Stimulated activated CD4-positive, alpha-beta T cell treated with anti-CD3 and anti-CD28 coated beads, Interleukin-1b, Interleukin-23, amount 100 ng/mL, for 4 hours (primary cell): ENCODE results near the gene SLC29A3.

Experiments used
- DNase-seq, 2 donors: peaks; one replicate each; pipeline ENCODE4 v3.0.0-alpha.2; 2020; ENCODE audit warnings: low read depth in 2 of 2

Gene SLC29A3

DNA sequence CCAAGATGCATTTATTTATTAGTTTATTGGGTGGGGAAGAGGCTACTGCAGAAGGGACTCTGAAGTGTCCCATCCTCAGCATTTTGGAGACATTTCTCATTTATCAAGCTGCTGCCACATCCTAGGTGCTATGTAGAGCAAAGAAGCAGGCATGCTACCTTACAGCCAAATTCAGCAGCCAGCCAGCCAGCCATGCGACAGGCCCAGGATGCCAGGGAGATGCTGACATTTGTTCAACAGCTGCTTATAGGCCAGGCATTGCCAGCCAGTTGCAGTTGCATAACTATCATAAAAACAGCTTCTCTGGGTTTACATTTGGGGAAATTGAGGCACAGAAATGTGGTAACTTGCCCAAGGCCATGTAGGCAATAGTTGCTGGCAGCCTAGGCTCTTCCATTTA is 2.3 kb downstream of the SLC29A3 start:
- no peak for DNase-seq

DNA sequence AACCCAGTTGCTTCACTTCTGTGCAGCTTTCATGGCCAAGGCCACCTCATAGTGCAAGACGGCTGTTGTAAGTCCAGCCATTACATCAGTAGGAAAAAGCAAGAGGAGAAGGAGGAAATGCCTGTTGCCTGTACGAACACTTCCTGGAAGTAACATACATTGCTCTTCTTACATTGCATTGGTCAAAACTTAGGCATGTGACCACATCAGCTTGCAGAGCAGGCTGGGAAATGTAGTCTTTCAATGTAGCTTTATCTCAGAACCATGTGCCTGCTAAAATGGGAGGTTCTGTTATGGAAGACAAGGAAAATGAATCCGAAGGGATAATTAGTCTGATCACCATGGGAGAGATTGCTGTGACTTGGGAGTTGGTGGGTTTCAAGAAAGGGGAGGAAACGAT is 4.3 kb downstream of the SLC29A3 start:
- no peak for DNase-seq

DNA sequence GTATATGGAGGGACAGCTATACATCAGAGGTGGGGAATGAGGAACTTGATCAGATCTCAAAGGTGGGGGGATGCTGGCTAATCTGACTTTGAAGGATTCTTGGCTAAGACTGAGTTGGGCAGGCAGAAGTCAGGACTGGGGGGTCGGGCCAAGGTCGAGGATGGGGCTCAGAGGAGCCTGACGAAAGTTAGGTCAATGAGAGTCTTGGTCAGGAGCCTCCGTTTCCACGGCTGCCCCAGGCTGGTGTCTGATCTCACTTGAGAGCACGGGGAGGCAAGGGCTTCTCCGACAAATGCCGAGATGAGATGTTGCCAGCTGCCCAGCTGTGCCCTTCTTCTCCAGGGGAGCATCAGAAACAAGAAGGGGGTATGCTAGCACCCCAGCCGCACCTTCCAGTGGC is 5.7 kb downstream of the SLC29A3 start:
- no peak for DNase-seq

DNA sequence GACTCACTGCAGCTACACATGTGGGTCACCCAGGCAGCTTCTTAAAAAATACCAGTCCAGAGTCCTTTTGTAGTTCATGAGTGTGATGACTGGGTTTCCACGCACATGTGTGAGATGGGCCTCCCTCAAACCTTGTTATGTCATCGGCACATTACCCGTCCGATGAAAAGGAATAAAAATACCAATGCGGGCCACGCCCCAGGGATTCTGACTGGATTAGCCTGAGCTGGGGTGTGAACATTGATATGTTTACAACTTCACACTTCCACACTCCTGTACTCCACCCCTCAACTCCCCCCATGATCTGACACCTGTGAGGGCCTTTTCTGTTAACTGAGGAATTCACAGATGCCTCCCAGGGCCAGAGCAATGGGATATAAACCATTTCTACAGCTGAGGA is 6.2 kb downstream of the SLC29A3 start:
- DNase-seq = no peak

DNA sequence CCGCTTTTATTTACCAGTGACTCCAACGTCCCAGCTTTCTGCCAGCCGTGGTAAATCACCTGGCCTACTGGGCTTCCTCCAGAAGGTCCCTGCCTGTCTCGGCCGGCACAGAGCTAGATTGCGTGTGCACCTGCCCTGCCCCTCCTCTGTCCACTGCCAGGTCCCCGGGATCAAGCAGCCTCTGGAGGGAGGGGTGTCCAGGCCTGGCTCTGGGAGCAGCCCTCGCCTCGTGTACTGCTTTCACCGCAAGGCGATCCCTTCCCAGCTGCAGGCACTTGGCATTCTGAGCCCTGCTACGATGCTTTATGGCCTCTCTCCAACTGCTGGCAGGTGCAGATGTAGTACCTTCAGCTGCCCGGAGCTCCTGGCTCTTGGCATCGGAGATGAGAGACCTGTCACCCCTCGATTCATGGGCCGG is 7.4 kb downstream of the SLC29A3 start:
- DNase-seq = no peak

DNA sequence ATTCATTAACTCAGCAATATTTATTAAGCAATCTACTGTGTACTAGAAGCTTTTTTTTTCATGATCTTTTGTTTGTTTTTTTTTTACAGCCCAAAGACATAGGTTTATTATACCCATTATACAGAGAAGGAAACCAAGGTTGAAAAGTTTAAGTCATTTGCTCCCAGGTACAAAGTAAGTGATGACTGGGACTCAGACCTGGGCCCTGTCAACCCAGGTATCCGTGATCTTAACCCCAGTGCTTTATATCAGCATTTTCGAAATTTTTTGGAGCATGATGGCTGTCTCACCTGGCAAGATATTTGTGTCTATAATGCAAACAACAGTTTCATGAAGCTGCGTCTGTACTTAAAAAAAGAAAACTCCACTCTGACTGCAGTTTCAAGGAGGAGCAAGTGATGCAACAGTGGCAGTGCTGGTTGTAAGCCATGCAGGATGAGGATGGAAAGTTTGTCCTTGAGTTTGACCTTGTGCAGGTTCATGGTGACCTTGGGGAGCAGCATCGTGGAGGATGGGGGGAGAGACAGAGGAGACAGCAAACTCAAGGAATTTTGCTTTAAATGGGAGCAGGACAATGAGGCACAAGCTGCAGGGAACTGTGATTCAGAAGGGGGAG is 11.8 kb downstream of the SLC29A3 start:
- DNase-seq = no peak

DNA sequence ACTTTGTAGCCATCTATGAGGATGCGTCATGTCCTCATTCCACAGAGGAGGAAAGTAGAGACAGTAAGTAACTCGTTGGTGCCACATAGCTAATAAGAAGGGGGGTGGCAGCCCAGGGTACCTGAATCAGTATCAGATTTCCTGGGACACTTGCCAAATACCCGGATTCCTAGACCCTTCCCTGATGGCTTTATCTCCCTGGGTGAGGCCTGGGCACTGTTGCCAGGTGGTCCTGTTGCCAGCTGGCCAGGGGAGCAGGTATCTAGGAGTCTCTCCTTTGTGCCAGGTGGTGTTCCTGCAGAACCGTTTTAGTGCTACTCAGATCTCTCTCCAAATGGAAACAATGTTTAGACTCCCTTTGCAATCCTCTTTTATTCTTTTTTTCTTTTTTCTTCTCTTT is 12.7 kb downstream of the SLC29A3 start:
- DNase-seq = no peak

DNA sequence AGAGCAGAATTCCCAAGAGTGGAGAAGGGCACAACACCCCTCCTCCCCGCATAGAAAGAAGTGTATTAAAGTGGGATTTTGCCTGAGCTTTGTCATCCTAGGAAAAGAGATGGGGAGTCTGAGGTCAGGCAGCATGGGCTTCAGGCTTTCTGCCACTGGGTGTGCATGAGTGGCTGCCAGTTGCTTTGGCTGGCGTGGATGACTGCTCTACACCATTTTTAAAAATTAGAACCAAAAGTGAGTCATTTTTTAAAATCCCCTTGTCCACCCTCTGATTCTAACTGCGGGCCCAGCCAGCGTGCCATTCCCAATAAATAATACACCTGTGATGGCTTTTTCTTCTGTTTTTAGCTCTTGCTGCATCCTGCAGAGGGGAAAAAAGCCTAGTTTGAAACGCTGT is 13.4 kb downstream of the SLC29A3 start:
- DNase-seq = no peak

DNA sequence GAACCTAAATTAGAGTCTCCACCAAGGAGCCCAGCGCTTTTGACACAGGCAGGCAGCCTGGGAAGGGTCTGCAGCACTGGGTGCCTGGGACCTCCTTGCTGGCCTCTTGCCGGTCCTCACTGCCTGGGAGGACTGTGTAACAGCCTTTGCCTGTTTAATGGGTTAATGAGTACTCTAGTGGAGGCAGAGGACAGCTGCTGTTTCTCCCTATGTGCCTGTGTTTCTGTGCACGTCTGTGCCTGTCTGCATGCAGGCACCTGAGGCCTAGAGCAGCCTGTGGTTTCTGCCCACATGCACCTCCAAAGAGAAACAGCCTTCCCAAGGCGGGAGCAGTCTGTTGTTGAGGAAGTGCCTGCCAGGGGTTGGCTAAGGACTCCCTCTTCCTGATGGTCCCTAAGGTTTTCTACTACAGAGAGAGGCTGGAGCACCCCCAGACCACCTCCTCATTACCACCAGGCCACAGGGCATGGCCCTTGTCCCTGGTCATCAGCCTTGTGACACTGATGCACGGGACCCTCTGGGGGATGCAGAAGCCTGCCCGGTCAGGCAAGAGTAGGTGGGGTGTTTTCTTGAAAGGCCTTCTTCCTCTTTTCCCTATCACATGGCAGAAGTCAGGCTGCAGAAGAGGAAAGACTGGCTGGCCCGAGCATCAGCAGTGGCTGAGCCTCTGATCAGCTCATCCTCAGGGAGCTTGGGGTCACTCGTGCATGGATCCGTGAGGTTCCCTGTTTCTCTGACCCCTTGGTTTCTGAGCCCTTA is 14.2 kb downstream of the SLC29A3 start:
- DNase-seq = no peak

DNA sequence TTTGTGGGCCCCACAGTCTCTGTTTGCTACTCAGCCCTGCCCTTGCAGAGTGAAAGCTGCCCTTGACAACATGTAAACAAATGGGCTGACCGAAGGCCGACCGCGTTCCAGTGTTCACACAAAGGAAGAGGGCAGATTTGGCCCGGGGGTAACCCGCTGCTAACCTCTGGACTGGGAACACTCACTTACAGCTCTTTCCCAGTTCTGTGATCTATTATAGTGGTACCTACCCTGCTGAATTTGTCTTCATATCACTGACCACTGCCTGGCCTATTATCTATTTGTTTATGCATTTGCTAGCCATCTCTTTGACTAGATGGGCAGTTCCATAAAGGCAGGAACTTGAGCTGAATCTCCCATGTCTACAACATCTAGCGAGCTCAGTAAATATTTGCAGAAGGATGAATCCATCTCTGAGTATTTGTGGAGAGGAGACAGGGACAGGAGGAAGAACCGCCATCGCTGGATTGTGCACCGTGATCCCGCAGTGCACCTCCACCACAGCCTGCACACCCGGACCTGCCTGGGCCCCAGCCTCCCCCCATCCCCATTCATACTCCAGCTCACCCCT is 15.2 kb downstream of the SLC29A3 start:
- DNase-seq = no peak

DNA sequence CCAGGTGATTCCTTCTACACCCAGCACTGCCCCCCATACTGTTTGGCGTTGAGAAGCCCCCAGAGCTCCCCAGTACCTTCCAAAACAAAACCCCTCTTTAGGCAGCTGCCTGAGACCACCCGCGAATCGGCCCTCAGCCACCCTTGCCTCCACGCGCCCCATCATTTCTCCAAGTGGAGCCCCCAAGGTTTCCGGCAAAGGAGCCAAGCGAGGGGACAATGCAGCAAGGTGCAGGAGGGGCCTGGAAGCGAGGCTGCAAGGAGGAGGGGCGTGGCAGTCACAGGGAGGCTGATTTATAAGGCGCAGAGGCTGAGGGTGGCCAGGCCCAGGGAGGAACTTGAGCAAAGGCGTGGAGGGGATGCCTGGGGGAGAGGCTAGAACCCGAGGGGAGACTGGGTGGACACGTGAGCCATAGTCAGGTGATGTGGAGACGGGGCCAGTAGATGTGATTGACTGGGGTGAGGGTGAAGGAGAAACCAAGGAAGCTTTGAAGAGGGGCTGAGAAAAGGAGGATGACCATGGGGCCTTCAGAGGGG is 16.2 kb downstream of the SLC29A3 start:
- DNase-seq = no peak

DNA sequence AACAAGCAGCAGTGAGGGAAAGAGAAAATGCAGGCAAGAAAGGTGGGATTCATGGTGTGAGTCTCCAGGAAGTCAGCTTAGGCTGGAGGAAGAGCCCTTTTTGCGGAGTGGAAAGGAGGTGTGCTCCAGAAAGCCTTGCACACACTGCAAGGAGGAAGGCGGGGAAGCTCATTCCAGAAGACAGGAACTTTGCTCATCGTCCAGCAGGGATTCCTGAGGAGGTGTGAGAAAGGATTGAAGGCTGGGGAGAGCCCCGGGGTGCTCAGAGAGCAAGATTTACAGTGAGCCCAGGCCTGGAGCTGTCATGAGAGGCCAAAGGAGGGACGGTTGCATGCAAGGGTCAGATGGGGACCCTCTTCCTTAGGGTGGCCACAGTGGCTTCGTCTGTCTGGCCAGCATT is 17.6 kb downstream of the SLC29A3 start:
- no peak for DNase-seq

DNA sequence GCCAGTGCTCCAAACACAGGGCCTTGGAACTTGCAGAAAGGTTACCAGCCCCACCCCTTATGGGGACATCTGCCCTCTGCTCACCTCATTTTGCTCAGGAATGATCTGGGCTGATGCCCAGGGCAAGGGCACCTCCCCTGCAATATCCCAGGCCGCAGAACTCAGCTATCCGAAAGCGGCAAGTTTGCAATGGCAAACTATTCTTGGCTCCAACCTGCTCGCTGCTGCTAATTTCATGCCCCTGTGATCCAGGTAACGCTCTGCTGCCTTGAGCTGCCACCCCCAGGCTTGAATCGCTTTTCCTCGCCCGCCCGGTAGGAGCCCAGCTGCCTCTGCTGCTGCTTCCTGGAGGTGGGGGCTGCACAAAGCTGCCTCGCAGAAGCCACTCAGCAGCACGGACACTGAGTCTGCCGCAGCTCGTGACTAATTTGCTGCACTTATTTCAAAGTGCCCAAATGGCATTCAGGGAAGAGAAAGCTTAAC is 18.2 kb downstream of the SLC29A3 start:
- DNase-seq = no peak

DNA sequence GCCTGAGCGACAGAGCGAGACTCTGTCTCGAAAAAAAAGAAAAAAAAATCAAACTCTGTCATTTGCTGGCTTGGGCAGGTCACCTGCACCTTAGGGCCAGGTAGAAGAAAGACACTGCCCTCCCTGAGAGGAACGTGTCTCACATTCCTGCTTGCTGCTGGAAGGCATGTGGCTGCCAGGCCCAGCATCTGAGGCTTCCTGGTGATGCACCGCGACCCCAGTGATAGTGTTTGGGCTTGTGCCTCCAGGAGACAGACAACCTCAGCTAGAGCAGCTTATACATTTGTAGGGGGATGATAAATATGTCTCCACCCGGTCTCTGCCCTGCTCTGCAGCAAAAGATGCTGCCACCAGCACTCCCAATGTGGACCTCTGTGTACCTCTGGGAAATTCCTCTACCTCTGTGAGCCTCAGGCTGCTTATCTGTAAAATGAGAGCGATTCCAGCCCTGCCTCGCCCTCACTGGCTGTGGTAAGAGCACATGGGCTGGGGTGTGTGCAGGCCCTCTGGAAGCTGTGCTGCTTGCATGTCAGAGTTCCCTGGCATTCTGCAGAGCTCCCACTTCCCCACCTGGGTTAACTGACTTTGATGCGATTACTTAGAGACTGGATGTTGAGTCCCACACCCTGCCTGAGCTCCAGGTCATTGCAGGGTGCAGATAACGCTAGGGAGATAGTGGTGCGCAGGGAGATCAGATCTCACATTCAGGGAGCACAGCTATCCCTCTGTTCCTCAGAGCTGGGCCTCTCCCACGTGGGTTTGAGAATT is 19.9 kb downstream of the SLC29A3 start:
- DNase-seq = no peak

DNA sequence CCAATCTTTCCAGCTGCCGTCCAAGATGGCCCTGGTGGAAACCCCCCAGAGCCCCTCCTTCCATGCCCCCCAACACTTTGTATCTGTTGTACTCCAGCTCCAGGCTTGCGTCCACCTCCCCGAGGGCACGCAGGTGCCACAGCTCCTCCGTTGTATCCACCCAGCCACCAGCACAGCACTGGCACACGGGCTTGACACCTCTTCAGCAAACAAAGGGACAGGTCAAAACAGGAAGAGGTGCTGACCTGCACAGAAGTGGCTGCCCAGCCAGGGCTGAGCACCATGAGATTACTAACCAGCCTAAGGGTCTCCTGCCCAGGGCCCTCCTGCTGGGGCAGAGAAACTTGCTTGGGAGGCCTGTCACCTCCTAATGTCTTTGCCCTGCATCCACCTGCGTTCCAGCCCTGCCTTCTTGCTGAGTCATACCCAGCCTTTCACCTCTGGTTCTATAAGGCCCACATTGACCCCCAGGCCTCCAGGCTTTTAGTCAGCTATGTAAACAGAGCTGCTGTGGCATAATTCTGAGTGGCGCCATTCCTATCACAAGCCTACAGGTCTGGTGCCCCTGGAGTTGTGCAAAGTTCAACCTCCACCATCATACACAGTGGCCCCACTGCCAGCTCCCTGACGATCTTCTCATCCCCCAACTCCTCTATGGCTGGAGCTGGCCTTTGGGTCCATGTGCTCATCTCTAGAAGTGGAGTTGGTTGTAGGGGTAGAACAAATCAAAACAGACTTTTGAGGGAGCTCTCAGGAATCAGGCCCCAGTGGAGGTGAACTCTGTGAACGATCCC is 20.9 kb downstream of the SLC29A3 start:
- DNase-seq = no peak

DNA sequence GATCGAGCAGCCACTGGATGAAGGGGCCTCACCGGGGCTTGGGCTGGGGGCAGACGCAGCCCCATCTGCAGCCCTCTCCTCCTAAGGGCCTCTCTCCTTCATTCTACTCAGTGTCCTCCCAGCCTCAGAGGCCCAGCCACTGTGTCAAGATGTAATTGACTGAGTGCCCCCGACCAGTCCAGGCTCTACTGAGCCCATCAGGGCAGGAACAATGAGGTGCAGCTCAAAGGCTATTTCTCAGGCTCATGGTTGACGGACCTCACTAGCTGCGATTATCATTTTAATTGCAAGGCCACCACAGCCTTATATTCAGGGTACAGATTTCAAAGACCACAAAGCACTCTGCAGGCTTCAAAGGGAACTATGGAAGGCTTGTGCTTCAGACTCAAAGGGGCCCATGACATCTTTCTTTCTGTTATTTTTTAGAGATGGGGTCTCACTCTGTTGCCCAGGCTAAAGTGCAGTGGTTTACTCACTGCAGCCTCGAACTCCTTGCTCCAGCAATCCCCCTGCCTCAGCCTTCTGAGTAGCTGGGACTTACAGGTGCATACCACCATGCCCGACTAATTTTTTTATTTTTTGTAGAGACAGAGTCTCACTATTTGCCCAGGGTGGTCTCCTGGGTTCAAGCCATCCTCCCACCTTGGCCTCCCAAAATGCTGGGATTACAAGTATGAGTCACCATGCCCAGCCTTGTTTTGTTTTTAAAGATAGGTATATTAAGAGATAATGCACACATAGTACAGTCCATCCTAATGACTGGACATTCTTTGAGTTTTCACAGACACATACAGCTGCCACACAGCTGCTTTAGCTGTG is 23.7 kb downstream of the SLC29A3 start:
- no peak for DNase-seq

DNA sequence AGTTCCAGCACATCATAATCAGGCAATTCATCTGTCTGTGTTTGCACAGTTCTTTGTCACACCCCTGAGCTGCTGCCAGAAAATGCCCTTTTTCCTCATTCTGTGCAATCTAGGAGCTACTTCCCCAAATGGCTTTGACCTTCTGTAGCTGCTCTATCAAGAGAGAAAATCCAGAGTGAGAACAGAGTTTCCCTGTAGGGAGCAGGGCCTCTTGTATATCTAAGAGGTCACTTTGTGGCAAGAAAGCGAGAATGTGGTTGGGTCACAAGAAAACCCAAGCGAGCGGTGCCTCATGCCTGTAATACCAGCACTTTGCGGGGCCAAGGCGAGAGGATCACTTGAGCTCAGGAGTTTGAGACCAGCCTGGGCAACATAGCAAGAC is 24.3 kb downstream of the SLC29A3 start:
- no peak for DNase-seq

DNA sequence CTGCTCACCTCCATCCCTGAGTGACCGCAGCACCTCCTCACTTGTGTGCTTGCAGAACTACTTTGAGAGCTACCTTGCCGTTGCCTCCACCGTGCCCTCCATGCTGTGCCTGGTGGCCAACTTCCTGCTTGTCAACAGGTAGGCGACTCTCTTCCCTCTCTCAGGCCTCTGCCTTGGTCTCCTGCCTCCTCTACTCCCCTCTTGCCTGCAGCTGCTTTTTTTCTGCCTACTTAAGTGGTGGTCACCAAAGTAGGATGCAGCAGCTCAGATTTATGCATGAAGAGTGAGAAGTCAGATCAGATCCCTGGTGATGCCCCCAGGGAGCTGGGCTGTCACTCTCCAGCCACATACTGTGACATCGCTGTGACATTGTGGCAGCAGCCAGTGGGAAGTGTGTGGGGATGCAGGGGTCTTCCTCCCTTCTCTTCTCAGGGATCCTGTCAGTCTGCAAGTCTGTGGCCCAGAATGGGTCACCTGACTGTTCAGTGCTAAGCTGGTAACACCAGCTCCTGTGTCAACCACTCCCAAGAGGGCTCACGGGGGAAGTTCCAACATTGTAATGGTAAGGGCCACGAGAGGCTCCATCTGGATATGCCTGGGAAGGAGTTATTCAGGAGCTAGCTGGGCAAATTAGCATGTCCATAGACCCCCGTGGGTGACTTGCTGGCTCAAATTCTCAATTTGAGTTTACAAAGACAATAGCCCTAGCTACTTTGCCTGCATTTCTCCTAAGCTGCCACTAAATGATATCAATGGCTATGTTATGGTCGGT is 25.3 kb downstream of the SLC29A3 start:
- DNase-seq = no peak

DNA sequence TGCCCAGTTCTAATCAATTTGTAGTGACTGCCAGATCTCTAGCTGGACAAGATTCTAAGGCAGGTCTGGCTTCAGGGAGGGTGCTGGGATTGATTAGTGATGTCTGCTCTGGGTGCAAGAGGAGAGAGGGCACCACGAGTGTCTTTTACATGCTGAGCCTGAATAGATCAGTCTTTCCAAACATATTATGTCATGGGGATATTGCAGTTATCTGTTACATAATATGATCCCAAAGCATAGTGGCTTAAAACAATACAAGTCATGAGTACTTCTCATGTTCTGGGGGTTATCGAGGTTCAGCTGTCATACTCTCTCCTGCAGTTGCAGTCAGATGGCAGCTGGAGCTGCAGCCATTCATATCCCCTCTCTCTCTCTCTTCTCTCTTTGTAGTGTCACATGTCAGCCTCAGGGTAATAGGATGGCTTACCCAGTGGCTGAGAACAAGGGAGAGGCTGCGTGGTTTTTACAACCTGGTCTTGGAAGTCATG is 26.0 kb downstream of the SLC29A3 start:
- DNase-seq = no peak

DNA sequence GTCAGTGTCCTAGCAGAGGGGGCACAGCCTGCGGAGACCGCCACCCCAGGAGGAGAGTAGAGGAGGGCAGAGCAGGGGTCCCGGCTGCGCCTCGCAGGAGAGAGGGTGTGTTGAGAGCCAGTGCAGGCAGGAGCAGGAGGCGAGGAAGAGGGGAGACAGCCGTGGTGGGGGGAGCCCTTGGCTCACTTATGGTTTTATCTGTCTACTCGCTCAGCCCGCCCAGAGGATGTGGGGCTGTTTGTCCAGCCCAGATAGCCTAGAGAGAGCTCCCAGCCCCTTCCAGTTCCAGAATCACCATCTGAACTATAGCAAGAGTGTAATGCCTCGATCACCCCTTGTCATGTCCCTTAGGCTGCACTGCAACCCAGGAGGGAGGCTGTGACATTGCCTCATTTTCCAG is 26.6 kb downstream of the SLC29A3 start:
- no peak for DNase-seq
